WTC11 (cell line): ENCODE results near the gene HOXA7. TPM values are rescaled to one million over a fixed set of nuclear protein-coding genes. Genes with fewer than 3 reads are reported as not detected.

Experiments
- ATAC-seq: fragments of 200-7000 bp; cut with Tn5 transposase; 2 replicates; pipeline ENCODE4 v1.10.0; 2021; ENCODE audit warnings: mild to moderate bottlenecking, moderate library complexity
- CTCF ChIA-PET: fragments of 300-600 bp; sonication (Branson Sonifier 250); formaldehyde crosslinking; loops from one replicate; lab custom pipeline; 2021; ENCODE audit warnings: antibody characterized with exemption; lab: Charles Lee
- POLR2A ChIA-PET: fragments of 350-600 bp; sonication (Branson Sonifier 250); formaldehyde crosslinking; loops from one replicate; lab custom pipeline; 2021; ENCODE audit warnings: antibody characterized with exemption; lab: Charles Lee
- DNase-seq: peaks from one replicate; pipeline ENCODE4 v3.0.0; 2021; ENCODE audit warnings: low spot score
- H3K27ac Mint-ChIP-seq: 2 replicates; pipeline ENCODE4 v1.8.0; 2021; ENCODE audit warnings: mixed read lengths
- H3K27me3 Mint-ChIP-seq: 2 replicates; pipeline ENCODE4 v1.8.0; 2021; ENCODE audit warnings: low read depth, mild to moderate bottlenecking, moderate library complexity, mixed read lengths
- H3K36me3 Mint-ChIP-seq: 2 replicates; pipeline ENCODE4 v1.8.0; 2021; ENCODE audit warnings: mixed read lengths
- H3K4me1 Mint-ChIP-seq: 2 replicates; pipeline ENCODE4 v1.8.0; 2022; ENCODE audit warnings: mixed read lengths
- H3K4me3 Mint-ChIP-seq: 2 replicates; pipeline ENCODE4 v1.8.0; 2021; ENCODE audit warnings: mild to moderate bottlenecking, moderate library complexity, mixed read lengths
- H3K9me3 Mint-ChIP-seq: 2 replicates; pipeline ENCODE4 v1.8.0; 2021; ENCODE audit warnings: mixed read lengths
- FOXJ3 ChIP-seq: sonication (generic); formaldehyde crosslinking; IDR thresholded peaks from 2 replicates; pipeline ENCODE4 v1.9.0; 2021; ENCODE audit warnings: missing genetic modification reagents, mild to moderate bottlenecking, borderline replicate concordance
- FOXK1 ChIP-seq: sonication (generic); formaldehyde crosslinking; IDR thresholded peaks from 2 replicates; pipeline ENCODE4 v1.8.0; 2022; ENCODE audit warnings: mild to moderate bottlenecking, moderate library complexity, missing genetic modification reagents
- FOXP1 ChIP-seq: sonication (generic); formaldehyde crosslinking; IDR thresholded peaks from 2 replicates; pipeline ENCODE4 v1.8.0; 2022; ENCODE audit warnings: missing genetic modification reagents, mild to moderate bottlenecking, moderate library complexity, borderline replicate concordance
- NR2C2 ChIP-seq: sonication (generic); formaldehyde crosslinking; IDR thresholded peaks from 2 replicates; pipeline ENCODE4 v1.8.0; 2022; ENCODE audit warnings: mild to moderate bottlenecking, missing genetic modification reagents
- microRNA-seq: library from miRNA; unstranded; fragments of <30 nt; microRNA quantifications from one replicate; pipeline ENCODE4 v1.2.0, GENCODE V29; 2022; ENCODE audit warnings: borderline number of aligned reads
- total RNA-seq: library from RNA; stranded (reverse); gene quantifications from 3 replicates; pipeline ENCODE4 v1.2.3, GENCODE V29; 2021
- TF ChIP-seq, protein P1 (sequence below): sonication (generic); formaldehyde crosslinking; IDR thresholded peaks from 2 replicates; pipeline ENCODE4 v1.8.1; 2022; ENCODE audit warnings: low read depth, missing genetic modification reagents, borderline replicate concordance
- TF ChIP-seq, protein P2 (sequence below): fragments of 250-450 bp; sonication (Bioruptor Pico); IDR thresholded peaks from 2 replicates; pipeline ENCODE4 v1.9.0; 2021; ENCODE audit warnings: mild to moderate bottlenecking

HOXA7 gene
- total RNA-seq, 1 experiment from 2014 or later: not detected

DNA sequence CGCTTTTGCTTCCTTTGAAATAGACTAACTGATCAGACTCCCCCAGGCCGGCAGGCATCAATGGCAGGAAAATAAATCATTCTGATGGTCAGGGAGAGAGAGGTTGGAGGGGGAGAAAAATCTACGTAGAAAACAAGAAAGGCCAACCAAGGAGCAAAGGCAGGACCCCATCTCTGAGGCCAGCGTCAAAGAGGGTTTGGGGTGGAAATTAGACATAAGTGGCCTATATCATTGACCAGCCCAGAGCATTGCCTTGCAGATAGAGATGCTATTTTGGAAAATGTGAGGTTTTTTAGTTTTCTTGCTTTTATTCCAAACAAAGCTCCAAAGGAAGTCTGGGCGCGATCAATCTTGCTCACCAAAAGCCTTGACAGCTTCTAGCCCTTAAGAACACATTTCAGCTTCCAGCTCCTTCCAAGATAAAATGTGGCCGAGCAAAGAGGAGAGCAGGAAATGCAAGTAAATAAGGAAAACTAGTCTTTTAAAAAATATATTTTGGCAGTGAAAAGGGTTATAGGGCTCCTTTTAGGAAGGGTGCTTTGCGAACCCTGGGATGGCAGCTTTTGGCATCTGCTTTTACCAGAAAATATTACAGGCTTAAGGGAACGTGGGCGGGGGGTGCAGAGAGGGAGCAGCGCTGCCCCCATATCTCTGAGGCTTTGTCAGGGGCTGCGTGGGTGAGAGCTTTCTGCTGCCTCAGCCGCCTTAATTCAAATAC lies 52.0 kb downstream of the HOXA7 start:
- TF ChIP-seq FOXP1 (no peak), FOXK1 (CRISPR knock-in tag) (no peak), NR2C2 (CRISPR knock-in tag) (no peak), FOXJ3 (CRISPR knock-in tag) (no peak)
- TF ChIP-seq, protein P1, sequence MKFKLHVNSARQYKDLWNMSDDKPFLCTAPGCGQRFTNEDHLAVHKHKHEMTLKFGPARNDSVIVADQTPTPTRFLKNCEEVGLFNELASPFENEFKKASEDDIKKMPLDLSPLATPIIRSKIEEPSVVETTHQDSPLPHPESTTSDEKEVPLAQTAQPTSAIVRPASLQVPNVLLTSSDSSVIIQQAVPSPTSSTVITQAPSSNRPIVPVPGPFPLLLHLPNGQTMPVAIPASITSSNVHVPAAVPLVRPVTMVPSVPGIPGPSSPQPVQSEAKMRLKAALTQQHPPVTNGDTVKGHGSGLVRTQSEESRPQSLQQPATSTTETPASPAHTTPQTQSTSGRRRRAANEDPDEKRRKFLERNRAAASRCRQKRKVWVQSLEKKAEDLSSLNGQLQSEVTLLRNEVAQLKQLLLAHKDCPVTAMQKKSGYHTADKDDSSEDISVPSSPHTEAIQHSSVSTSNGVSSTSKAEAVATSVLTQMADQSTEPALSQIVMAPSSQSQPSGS: no peak
- TF ChIP-seq, protein P2, sequence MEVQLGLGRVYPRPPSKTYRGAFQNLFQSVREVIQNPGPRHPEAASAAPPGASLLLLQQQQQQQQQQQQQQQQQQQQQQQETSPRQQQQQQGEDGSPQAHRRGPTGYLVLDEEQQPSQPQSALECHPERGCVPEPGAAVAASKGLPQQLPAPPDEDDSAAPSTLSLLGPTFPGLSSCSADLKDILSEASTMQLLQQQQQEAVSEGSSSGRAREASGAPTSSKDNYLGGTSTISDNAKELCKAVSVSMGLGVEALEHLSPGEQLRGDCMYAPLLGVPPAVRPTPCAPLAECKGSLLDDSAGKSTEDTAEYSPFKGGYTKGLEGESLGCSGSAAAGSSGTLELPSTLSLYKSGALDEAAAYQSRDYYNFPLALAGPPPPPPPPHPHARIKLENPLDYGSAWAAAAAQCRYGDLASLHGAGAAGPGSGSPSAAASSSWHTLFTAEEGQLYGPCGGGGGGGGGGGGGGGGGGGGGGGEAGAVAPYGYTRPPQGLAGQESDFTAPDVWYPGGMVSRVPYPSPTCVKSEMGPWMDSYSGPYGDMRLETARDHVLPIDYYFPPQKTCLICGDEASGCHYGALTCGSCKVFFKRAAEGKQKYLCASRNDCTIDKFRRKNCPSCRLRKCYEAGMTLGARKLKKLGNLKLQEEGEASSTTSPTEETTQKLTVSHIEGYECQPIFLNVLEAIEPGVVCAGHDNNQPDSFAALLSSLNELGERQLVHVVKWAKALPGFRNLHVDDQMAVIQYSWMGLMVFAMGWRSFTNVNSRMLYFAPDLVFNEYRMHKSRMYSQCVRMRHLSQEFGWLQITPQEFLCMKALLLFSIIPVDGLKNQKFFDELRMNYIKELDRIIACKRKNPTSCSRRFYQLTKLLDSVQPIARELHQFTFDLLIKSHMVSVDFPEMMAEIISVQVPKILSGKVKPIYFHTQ (CRISPR knock-in tag): no peak
- no peak overlapping the region for H3K27ac Mint-ChIP-seq
- no peaks in the 10 kb centered on the region for H3K9me3 Mint-ChIP-seq
- no peaks in the 10 kb centered on the region; the same call in 1 of the 2 replicates for H3K36me3 Mint-ChIP-seq
- H3K27me3 Mint-ChIP-seq: peaks cover 100% of the 10 kb centered on the region
- CTCF ChIA-PET: no interaction called here
- peaks cover 38% of the 10 kb centered on the region for H3K4me1 Mint-ChIP-seq
- H3K4me3 Mint-ChIP-seq: no peak overlapping the region
- ATAC-seq (no peak), DNase-seq (no peak)
- POLR2A ChIA-PET: no interaction called here

Small RNA genes lying within 50 kb of the gene (microRNA-seq; reads per million reads assigned to microRNA genes)
- not detected for gene MIR196B

Other genes with a start within 250 kb of the HOXA7 start
- not detected in 3 replicates for gene HOXA1, start 60.7 kb downstream of the HOXA7 start, total RNA-seq
- not detected in 3 replicates for gene HOXA2, start 54.0 kb downstream of the HOXA7 start, total RNA-seq
- not detected in 3 replicates for gene HOXA4, start 25.9 kb downstream of the HOXA7 start, total RNA-seq
- gene HOXA5, start 13.0 kb downstream of the HOXA7 start, total RNA-seq: 0.14 TPM in 1 of 3 replicates, not detected in the others
- gene HOXA6, start 8.9 kb downstream of the HOXA7 start, total RNA-seq: not detected in 3 replicates
- 0.11 TPM in 1 of 3 replicates, not detected in the others for gene HOXA3, start 4.1 kb downstream of the HOXA7 start, total RNA-seq
- not detected in 3 replicates for gene HOXA9, start 8.9 kb upstream of the HOXA7 start, total RNA-seq
- 0.07 TPM in 1 of 3 replicates, not detected in the others for gene HOXA10, start 17.6 kb upstream of the HOXA7 start, total RNA-seq
- not detected in 3 replicates for gene HOXA11, start 28.6 kb upstream of the HOXA7 start, total RNA-seq
- not detected in 3 replicates for gene HOXA13, start 43.4 kb upstream of the HOXA7 start, total RNA-seq
- gene EVX1, start 86.1 kb upstream of the HOXA7 start, total RNA-seq: not detected in 3 replicates